WERI-Rb-1 (cell line): ENCODE data around the gene ADGRD2.

Experiments used
- DNase-seq: peaks from one replicate; pipeline ENCODE4 v3.0.0-alpha.2; 2020
- H3K27ac ChIP-seq: fragments of 250-450 bp; sonication (Bioruptor Pico); 2 replicates; pipeline ENCODE4 v1.5.1; 2020; ENCODE audit warnings: mild to moderate bottlenecking, moderate library complexity
- H3K27me3 ChIP-seq: fragments of 250-450 bp; sonication (Bioruptor Pico); 2 replicates; pipeline ENCODE4 v1.5.1; 2021; ENCODE audit warnings: mild to moderate bottlenecking, low read depth, moderate library complexity; ENCODE audit not compliant: insufficient read depth, severe bottlenecking
- H3K36me3 ChIP-seq: fragments of 250-450 bp; sonication (Bioruptor Pico); 2 replicates; pipeline ENCODE4 v1.5.1; 2020; ENCODE audit warnings: mild to moderate bottlenecking, moderate library complexity
- H3K4me3 ChIP-seq: 2 replicates; pipeline ENCODE4 v1.5.1; 2011; ENCODE audit warnings: low read depth, mild to moderate bottlenecking, control low read depth, low read length
- H3K9me3 ChIP-seq: fragments of 250-450 bp; sonication (Bioruptor Pico); 2 replicates; pipeline ENCODE4 v1.5.1; 2021; ENCODE audit warnings: mild to moderate bottlenecking, moderate library complexity; ENCODE audit not compliant: severe bottlenecking
- TF ChIP-seq, protein P1 (sequence below): IDR thresholded peaks from 2 replicates; pipeline ENCODE4 v1.5.1; 2011; ENCODE audit warnings: low read depth, mild to moderate bottlenecking, control low read depth, inconsistent platforms, low read length

The ADGRD2 gene

DNA sequence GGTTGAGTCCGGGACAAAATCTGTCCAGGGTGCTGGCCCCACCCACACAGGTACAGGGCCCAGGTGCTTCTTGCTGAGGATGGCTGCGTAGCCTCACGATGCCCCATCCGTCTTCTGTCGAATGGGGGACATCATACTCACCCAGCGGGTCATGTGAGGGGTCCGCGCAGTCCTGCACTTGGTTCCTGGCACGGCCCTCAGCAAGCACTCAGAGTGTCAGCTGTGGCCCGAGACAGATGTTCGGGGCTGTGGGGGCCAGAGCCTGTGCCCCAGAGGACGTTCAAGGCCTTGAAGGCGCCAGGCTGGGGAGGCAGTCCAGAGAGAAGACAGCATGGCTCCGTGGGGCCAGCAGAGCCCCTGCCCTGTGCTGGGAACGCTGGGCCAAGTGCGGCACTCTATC, 29.1 kb downstream of the ADGRD2 start:
- no peak for DNase-seq
- TF ChIP-seq, protein P1, sequence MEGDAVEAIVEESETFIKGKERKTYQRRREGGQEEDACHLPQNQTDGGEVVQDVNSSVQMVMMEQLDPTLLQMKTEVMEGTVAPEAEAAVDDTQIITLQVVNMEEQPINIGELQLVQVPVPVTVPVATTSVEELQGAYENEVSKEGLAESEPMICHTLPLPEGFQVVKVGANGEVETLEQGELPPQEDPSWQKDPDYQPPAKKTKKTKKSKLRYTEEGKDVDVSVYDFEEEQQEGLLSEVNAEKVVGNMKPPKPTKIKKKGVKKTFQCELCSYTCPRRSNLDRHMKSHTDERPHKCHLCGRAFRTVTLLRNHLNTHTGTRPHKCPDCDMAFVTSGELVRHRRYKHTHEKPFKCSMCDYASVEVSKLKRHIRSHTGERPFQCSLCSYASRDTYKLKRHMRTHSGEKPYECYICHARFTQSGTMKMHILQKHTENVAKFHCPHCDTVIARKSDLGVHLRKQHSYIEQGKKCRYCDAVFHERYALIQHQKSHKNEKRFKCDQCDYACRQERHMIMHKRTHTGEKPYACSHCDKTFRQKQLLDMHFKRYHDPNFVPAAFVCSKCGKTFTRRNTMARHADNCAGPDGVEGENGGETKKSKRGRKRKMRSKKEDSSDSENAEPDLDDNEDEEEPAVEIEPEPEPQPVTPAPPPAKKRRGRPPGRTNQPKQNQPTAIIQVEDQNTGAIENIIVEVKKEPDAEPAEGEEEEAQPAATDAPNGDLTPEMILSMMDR = no peak
- Histone ChIP-seq H3K36me3 (no peaks in the 10 kb centered on the region), H3K27me3 (no peaks in the 10 kb centered on the region), H3K4me3 (no peak overlapping the region), H3K9me3 (no peaks in the 10 kb centered on the region), H3K27ac (no peak overlapping the region)

DNA sequence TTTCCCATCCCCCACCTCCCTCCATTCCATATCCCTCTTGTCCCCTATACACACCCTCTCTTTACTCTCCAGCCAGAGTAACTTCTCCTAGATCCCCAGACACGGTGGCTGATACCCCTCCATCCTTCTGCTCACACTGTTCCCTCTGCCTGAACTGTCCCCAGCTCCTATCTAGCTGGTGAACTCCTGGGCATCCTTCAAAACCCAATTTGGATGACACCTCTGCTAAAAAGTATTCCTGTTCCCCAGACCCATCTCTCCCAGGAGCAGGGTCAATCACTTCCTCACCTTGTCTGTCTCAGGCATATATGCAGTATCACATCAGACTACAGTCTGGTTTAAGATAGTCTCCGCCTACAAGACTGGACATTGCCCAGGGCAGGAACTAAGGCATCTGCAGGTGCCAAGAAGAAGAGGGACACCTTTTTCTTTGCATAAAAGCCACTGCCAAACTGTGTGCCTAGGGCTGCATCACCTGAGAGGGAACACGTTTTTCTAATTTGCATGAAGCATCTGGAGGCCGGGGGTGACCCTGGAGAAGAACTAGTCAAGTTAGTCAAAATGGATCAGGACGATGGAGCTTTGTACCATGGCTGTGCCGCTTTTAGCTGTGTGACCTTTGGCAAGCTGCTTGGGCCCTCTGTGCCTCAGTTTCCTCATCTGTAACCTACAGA, 29.8 kb downstream of the ADGRD2 start:
- no peak overlapping the region for H3K27ac ChIP-seq
- no peak overlapping the region for H3K4me3 ChIP-seq
- no peak for DNase-seq
- no peaks in the 10 kb centered on the region for H3K27me3 ChIP-seq
- H3K36me3 ChIP-seq = no peaks in the 10 kb centered on the region
- H3K9me3 ChIP-seq = no peaks in the 10 kb centered on the region
- TF ChIP-seq, protein P1 = no peak

DNA sequence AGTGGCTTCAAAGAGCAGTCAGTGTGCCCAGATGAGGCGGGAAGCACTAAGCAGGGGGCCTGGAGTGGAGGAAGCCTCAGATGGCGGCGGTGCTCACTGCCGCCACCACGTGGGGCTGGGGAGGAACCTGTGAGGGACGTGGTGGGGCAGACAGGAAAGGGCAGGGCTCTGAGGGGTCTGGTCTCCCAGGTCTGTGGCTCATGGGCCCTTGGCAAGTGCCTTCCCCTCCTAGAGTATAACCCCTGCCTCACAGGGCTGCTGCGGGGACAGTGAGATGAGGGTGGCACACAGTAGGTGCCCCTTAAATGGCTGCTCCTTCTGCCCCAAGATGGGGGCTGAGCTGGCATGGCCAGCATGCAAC, 30.4 kb downstream of the ADGRD2 start:
- TF ChIP-seq, protein P1 = peak; percentile 87
- Histone ChIP-seq H3K27me3 (no peaks in the 10 kb centered on the region), H3K36me3 (no peaks in the 10 kb centered on the region), H3K9me3 (no peaks in the 10 kb centered on the region), H3K27ac (no peak overlapping the region), H3K4me3 (no peak overlapping the region)
- DNase-seq = peak; percentile 77

DNA sequence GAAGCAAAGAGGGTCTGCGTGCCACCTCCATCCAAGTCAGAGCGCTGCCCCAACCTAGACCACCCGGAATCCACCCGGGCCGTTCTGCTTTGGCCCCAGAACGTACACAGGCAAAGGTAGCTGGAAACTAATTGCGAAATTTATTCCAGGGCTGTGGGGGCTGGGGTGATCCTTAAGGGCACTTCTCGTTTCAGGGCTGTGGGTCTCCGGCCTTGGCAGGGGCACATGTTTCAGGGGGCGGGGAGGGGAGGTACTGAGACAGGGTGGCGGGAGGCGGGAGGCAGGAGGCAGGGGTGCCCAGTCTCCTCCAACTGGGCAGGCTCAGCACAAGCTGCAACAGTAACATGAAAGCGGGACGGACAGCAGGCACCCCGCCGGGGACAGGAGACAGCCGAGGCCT, 30.9 kb downstream of the ADGRD2 start:
- DNase-seq = no peak
- Histone ChIP-seq H3K4me3 (no peak overlapping the region), H3K36me3 (no peaks in the 10 kb centered on the region), H3K9me3 (no peaks in the 10 kb centered on the region), H3K27ac (no peak overlapping the region), H3K27me3 (no peaks in the 10 kb centered on the region)
- TF ChIP-seq, protein P1 = no peak

DNA sequence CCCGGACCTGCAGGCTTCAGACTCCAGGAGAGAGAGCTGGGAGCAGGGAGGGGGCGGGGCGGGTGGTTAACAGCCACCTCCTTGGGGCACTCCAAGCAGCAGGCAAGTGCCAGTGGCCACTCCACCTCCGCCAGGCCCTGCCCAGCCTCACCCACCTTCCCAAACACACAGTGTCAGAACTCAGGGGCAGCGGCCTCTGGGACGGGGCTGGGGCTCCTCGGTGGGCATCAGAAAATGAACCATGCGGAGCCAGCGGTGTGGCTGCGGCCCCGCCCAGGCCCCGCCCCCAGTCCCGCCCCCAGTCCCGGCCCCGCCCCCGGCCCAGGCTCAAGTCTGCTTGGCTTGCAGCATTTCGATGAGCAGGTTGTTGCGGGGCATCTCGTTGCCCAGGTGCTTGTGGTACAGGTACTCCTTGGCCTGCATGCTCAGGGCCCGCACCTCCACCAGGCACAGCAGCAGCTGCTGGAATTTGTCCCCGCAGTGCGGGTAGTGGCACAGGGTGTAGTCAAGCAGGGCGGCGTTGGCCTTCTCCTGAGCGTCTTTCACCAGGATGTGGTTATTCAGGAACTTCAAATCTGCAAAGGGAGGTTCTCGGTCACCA, 32.3 kb downstream of the ADGRD2 start:
- Histone ChIP-seq H3K36me3 (no peaks in the 10 kb centered on the region), H3K4me3 (no peak overlapping the region), H3K27ac (no peak overlapping the region), H3K9me3 (no peaks in the 10 kb centered on the region), H3K27me3 (no peaks in the 10 kb centered on the region)
- TF ChIP-seq, protein P1 = no peak
- DNase-seq = no peak

DNA sequence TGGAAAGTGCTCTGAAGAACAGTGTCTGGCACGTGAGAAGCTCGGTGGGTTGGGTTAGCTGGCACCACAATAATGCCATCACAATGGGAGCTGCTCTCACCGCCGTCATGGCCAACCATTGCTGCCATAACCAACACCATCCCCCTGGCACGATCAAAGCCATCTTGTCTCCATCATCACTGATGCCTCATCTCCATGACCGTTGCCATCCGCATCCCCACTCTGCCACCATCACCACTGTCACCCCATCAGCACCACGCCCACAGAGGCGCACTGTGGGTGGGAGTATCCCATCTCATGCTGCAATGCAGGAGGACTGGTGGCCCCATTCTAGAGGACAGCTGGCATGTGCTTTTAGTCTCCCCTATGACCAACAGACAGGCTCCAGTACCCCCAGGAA, 33.2 kb downstream of the ADGRD2 start:
- no peak overlapping the region for H3K27ac ChIP-seq
- H3K27me3 ChIP-seq = no peaks in the 10 kb centered on the region
- TF ChIP-seq, protein P1 = no peak
- no peaks in the 10 kb centered on the region for H3K36me3 ChIP-seq
- no peak for DNase-seq
- H3K9me3 ChIP-seq = no peaks in the 10 kb centered on the region
- no peak overlapping the region for H3K4me3 ChIP-seq
